Gastroesophageal sphincter (tissue), 4 donors: ENCODE results near the gene GRM8. TPM values are rescaled to one million over a fixed set of nuclear protein-coding genes. Genes with fewer than 3 reads are reported as not detected.

ENCODE experiments used
- ATAC-seq: fragments of 150-250 bp; one replicate; pipeline ENCODE4 v1.9.1; 2016; ENCODE audit warnings: mild to moderate bottlenecking, moderate library complexity
- H3K27ac ChIP-seq, 4 donors: fragments of 200-600 bp; sonication (generic) in 3 of 4; 1 replicate in 3 of 4; 2 replicates in 1 of 4; pipeline ENCODE4 v1.5.1; 2016 to 2019
- H3K27me3 ChIP-seq: fragments of 200-600 bp; sonication (generic); one replicate; pipeline ENCODE4 v1.5.1; 2019
- H3K36me3 ChIP-seq, 2 donors: fragments of 200-600 bp; sonication (generic); one replicate each; pipeline ENCODE4 v1.5.1; 2019; ENCODE audit warnings: control low read depth in 1 of 2
- H3K4me1 ChIP-seq, 3 donors: fragments of 200-600 bp; sonication (generic); 1 replicate in 2 of 3; 2 replicates in 1 of 3; pipeline ENCODE4 v1.5.1; 2016 to 2019; ENCODE audit warnings: control low read depth in 2 of 3
- H3K4me3 ChIP-seq, 2 donors: fragments of 200-600 bp; sonication (generic); one replicate each; pipeline ENCODE4 v1.5.1; 2019; ENCODE audit warnings: mild to moderate bottlenecking in 1 of 2, moderate library complexity in 1 of 2
- H3K9me3 ChIP-seq, 3 donors: fragments of 200-600 bp; sonication (generic); one replicate each; pipeline ENCODE4 v1.5.1; 2017 to 2019; ENCODE audit warnings: control low read depth in 2 of 3
- EP300 ChIP-seq: sonication (generic); formaldehyde crosslinking; IDR thresholded peaks from one replicate; pipeline ENCODE4 v1.6.1; 2017; ENCODE audit warnings: antibody characterized with exemption, mild to moderate bottlenecking
- POLR2A ChIP-seq, 2 donors: fragments of 450-650 bp; IDR thresholded peaks; one replicate each; pipeline ENCODE4 v1.6.1; 2017; ENCODE audit warnings: antibody characterized with exemption in 2 of 2, mild to moderate bottlenecking in 2 of 2, moderate library complexity in 1 of 2
- POLR2AphosphoS5 ChIP-seq: sonication (generic); formaldehyde crosslinking; IDR thresholded peaks from one replicate; pipeline ENCODE4 v1.6.1; 2017; ENCODE audit warnings: antibody characterized with exemption
- WGBS, 2 donors: methylation state at CpG; one replicate each; pipeline ENCODE4 v1.1.5; 2018; ENCODE audit warnings: low coverage in 1 of 2; 5-methylcytosine and 5-hydroxymethylcytosine counted together
- total RNA-seq, 4 donors: library from RNA; depleted of rRNA; stranded (reverse); fragments of >200 nt; gene quantifications; one replicate each; pipeline ENCODE4 v1.1.0, GENCODE V29; 2016
- TF ChIP-seq, protein P1 (sequence below), 4 experiments: fragments of 200-600 bp in 2 of 4; fragments of 450-650 bp in 2 of 4; sonication (generic) in 1 of 4; IDR thresholded peaks; one replicate each; pipeline ENCODE4 v1.5.1; 2017 to 2019; ENCODE audit warnings: antibody characterized with exemption in 4 of 4, mild to moderate bottlenecking in 2 of 4, moderate library complexity in 2 of 4

GRM8 gene
- total RNA-seq, 4 donors from 2014 or later: 0.07 to 3.4 (median 0.93) TPM; not detected in 1

GRCh38 chr7:127214956-127215718 lies 37.6 kb downstream of the GRM8 start:
- ATAC-seq: no peak
- TF ChIP-seq EP300 (no peak), POLR2A (IDR thresholded peaks at IDR 0.05) (no peak), POLR2AphosphoS5 (no peak)
- TF ChIP-seq, protein P1, sequence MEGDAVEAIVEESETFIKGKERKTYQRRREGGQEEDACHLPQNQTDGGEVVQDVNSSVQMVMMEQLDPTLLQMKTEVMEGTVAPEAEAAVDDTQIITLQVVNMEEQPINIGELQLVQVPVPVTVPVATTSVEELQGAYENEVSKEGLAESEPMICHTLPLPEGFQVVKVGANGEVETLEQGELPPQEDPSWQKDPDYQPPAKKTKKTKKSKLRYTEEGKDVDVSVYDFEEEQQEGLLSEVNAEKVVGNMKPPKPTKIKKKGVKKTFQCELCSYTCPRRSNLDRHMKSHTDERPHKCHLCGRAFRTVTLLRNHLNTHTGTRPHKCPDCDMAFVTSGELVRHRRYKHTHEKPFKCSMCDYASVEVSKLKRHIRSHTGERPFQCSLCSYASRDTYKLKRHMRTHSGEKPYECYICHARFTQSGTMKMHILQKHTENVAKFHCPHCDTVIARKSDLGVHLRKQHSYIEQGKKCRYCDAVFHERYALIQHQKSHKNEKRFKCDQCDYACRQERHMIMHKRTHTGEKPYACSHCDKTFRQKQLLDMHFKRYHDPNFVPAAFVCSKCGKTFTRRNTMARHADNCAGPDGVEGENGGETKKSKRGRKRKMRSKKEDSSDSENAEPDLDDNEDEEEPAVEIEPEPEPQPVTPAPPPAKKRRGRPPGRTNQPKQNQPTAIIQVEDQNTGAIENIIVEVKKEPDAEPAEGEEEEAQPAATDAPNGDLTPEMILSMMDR (IDR thresholded peaks at IDR 0.05): no peak

GRCh38 chr7:127209886-127210285 lies 42.9 kb downstream of the GRM8 start:
- Histone ChIP-seq H3K4me3 (no peak overlapping the region), H3K27ac (no peak overlapping the region), H3K4me1 (no peaks in the 10 kb centered on the region), H3K27me3 (peaks cover 21% of the 10 kb centered on the region), H3K36me3 (no peaks in the 10 kb centered on the region), H3K9me3 (no peaks in the 10 kb centered on the region)
- 58 to 83% methylated on average over 1 to 2 of the region's 2 CpGs for WGBS, 2 donors
- TF ChIP-seq EP300: no peak
- no peak for TF ChIP-seq POLR2A (IDR thresholded peaks at IDR 0.05)
- no peak for TF ChIP-seq POLR2AphosphoS5
- TF ChIP-seq, protein P1 (IDR thresholded peaks at IDR 0.05): no peak
- no peak for ATAC-seq

More at GRCh38 chr7:127214956-127215718, 37.6 kb downstream of the GRM8 start:
- Histone ChIP-seq H3K36me3 (no peaks in the 10 kb centered on the region), H3K27me3 (no peaks in the 10 kb centered on the region), H3K4me1 (no peaks in the 10 kb centered on the region), H3K27ac (no peak overlapping the region), H3K9me3 (no peaks in the 10 kb centered on the region), H3K4me3 (no peak overlapping the region)
- 40 to 65% methylated on average over 3 to 4 of the region's 4 CpGs for WGBS, 2 donors

DNA sequence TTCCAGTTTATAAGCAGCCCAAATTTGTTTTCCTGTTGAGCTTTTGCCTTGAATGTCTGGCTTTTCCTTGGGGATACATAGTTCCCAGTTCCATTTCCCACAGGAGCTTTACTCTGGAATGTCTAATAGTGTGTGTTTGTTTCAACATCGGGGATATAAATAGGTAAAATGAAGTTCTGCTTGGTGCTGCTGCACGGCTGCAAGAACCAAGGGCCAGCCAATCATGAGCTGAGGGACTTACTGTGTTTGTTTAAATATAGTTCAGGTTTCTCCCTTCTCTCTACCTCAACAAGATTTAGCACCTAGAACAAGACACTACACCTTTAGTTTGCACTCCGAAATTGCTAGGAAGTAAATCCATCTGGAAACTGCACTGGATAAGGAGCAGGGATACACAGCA lies 43.9 kb downstream of the GRM8 start:
- H3K27ac ChIP-seq: no peak overlapping the region
- no peaks in the 10 kb centered on the region for H3K36me3 ChIP-seq
- H3K4me1 ChIP-seq: no peaks in the 10 kb centered on the region
- no peak for ATAC-seq
- H3K27me3 ChIP-seq: peaks cover 21% of the 10 kb centered on the region
- TF ChIP-seq POLR2AphosphoS5: no peak
- TF ChIP-seq, protein P1 (IDR thresholded peaks at IDR 0.05): no peak
- H3K9me3 ChIP-seq: no peaks in the 10 kb centered on the region
- WGBS, 2 donors: 66 to 76% methylated on average over 2 of the region's 3 CpGs
- H3K4me3 ChIP-seq: no peak overlapping the region

DNA sequence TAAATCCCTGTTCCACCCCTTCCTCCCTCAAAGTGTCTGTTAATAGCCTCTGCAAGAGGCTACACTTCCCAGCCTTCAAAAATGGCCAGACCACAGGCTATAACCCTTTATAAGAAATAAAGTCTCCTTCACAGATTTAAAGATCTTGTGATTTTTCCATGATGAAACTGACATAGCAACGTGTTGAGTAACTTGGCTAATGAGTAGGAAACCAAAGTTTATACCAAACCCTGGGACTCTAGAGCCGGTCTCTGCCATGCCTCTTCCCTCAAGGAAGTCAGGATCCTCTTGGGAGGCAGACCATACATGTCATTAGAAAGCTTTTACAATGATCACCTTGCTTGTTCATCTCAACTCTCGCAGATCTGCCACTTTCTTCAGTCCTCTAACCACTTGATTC lies 44.4 kb downstream of the GRM8 start:
- no peak overlapping the region for H3K27ac ChIP-seq
- H3K27me3 ChIP-seq: peaks cover 21% of the 10 kb centered on the region
- no peak for ATAC-seq
- H3K36me3 ChIP-seq: no peaks in the 10 kb centered on the region
- no peak overlapping the region for H3K4me3 ChIP-seq
- TF ChIP-seq EP300: no peak
- TF ChIP-seq POLR2A (IDR thresholded peaks at IDR 0.05): no peak
- TF ChIP-seq POLR2AphosphoS5: no peak
- TF ChIP-seq, protein P1 (IDR thresholded peaks at IDR 0.05): no peak
- no peaks in the 10 kb centered on the region for H3K4me1 ChIP-seq
- 74 to 87% methylated on average over 2 to 3 of the region's 3 CpGs for WGBS, 2 donors
- H3K9me3 ChIP-seq: no peaks in the 10 kb centered on the region

- ATAC-seq: no peak
- 37 to 68% methylated on average over 5 of the region's 5 CpGs for WGBS, 2 donors
- Histone ChIP-seq H3K4me3 (no peak overlapping the region), H3K27ac (no peak overlapping the region), H3K36me3 (no peaks in the 10 kb centered on the region), H3K27me3 (peaks cover 21% of the 10 kb centered on the region), H3K9me3 (no peaks in the 10 kb centered on the region), H3K4me1 (no peaks in the 10 kb centered on the region)
- TF ChIP-seq POLR2AphosphoS5 (no peak), EP300 (no peak), POLR2A (IDR thresholded peaks at IDR 0.05) (no peak)
- TF ChIP-seq, protein P1 (IDR thresholded peaks at IDR 0.05): no peak
These were observed 44.9 kb downstream of the GRM8 start for GRCh38 chr7:127207806-127208205.
